ENCODE results near the gene C1orf146.
"Not testable (repeated sequence)": the region's sequence is repeated elsewhere in the genome, so short reads cannot be mapped to it uniquely, and the experiment has no call there.

C1orf146 gene, protein sequence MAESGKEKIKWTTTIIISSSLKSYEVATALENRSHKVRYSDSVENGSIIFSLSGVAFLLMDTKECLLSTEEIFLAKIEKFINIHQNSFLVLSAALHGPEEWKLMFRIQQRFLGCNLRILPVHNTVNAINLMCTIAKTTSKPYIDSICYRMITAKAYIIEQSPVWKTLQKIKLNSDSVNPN

DNA sequence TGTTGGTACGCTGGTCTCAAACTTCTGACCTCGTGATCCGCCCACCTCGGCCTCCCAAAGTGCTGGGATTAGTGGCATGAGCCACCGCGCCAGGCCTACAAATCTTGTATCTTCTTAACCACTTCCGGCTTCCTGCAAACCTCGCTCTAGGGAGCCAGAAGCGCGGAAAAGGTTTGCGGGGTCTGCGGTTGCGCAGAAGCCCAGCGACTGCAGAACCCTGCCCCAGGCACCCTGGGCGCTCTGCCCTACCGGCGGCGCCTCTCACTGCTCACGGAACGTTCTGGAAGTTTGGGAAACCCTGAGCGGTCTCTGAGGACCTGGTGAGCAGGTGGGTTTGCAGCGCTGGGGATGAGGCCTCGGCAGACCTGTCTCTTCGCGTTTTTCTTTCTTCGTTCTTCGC, at the start of gene C1orf146:
C1orf146 (plus strand) TSS at position 195 of the 400 bp plus-strand sequence. CDS start 13,506 bp downstream, outside the sequence.
- no peak for DNase-seq

DNA sequence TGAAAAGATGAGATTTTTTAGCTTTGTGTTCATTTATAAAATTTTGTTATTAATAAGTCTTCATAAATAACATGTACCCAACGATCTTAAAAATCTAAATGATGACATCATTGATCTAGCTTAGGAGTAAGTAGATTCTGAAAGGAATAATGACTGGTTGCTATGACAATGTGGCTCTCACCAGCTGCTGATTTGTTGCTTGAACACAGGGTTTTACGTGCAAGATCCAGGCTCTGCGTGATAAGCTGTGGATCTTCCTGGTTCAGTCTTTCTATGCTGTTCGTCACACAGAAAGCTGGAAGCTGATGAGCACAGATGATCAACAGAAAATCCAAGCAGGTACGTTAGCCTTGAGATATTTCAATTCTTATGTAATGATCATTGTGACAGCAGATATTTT, 49.1 kb upstream of the C1orf146 start:
- DNase-seq, result no peak

DNA sequence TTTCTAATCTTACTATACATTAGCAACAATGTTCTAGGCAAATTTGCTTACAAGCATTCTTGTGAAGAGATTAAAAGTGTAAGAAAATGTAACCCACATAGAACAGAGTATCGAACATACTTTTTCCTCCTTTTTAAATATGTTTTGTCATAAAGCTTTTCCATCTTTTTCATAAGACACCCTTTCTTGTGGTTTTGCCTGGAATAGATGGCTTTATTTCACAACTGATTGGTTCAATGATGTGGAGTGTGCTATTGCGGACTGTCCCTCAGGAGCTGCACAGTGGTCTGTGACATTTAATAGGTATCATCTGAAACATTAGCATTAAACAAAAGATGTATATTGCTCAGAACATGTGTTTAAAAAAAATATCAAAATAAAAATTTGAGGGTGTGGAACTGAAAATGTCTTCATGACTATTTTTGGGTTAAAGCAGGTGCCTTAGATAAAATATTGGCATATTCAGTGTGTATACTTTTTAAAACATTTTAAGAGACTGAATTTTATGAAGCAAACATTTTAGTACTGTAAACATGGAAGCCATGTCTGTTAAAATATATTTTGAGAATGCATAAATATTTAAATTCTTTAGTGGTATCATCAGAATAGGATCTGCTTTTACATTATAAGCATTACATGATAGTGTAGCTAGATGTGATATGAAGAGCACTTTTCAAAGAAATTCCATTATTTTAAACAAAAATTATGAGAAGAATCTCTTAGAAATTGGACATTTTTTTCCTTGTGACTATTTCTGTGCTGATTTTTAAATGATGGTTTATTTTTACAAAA, 48.3 kb upstream of the C1orf146 start:
- no peak for DNase-seq

DNA sequence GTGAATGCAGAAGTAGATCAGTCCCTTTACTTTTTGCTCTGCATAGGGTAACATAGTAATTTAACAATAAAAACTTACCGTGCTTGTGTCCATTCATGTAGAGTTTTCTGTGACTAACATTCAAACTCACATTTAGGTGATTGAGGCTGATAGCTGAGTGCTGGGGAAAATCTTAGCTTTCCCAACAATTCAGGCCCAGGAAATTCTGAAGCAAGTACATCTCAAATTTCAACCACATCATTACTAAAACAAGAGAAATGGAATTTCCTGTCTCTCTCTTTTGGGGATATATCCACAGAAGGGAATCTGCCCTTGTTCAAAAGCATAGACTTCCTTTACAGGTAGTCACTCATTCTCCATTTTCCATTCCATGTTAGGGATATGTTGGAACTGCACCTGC, 33.1 kb upstream of the C1orf146 start:
- no peak for DNase-seq

DNA sequence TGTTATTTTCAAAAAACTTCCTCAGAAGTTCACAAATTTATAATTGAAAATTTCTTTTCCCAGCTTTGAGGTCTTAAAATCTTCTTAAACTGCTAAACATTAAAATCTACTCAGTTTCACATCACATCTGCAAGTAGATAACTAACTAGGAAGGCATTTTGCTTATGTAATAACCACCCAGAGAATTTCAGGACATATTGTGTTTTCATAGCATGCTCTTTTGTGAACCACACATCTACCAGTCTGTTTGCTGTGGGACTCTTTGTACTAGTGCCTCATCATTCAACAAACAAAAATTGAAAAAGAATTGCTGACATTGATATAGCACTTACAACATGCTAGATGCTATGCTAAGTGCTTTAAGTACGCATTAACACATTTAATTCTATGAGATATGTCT, 31.6 kb upstream of the C1orf146 start:
- DNase-seq, result no peak

DNA sequence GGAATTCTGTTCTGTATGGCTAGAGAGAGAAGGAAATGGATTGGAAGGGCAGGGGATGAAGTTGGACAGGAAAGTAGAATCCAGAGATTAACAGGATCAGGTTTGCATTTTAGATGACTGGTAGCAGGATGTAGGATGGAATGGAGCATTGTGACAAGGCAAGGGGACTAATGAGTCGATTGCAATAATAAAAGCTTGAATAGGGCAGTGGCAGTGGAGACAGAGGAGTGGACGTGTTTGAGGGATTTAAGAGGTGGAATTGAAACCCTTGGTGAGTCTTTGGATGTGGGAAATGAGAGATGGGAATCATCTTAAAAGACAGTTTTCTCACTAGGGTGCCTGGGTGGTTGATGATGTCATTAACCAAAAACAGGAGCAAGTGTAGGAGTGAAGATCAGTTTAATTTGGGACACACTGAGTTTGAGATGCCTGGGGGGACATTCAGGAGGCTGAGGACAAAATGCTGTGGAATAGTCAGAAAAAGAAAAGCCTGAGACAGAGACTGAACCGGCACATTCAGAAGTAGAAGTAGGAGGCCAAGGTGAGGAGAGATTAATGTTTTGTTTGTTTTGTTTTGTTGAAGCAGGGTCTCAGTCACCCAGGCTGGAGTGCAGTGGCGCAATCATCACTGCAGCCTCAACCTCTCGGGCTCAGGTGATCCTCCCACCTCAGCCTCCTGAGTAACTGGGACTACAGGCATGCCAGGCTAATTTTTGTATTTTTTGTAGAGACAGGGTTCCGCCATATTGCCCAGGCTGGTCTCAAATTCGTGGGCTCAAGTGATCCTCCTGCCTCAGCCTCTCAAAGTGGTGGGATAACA, 29.1 kb upstream of the C1orf146 start:
- no peak for DNase-seq

DNA sequence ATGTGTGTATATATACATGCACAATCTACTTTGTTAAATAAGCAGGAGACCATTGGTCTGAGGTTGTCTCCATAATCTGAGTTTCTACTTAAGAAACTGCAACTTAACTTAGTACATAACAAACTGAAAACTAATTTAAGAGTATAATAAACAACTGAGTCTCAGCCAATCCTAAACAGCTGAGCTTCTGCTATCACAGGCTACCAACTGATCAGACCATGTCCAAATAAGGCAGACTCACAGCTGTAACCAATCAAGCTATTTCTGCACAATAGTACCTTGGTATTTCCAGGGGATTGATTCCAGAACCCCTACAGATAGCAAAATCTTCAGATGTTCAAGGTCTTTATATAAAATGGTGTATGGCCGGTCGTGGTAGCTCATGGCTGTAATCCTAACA, 26.0 kb upstream of the C1orf146 start:
- DNase-seq, result no peak

DNA sequence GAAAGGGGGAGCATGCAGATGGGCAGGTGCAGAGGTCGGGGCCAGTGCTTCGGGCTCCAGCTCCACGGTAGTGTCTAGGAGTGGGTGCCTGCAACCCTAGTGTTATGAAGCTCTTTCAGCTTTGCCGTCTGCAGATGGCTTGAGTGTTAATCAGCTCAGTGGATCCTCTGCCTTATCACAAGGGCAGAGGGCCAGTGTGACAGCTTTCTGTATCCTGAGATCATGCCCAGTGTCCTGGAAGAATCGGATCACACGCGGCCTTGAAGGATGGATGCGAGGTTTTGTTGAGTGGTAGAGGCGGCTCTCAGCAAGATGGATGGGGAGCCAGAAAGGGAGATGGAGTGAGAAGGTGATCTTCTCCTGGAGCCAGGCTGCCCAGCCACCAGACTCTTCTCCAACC, 25.5 kb upstream of the C1orf146 start:
- no peak for DNase-seq

DNA sequence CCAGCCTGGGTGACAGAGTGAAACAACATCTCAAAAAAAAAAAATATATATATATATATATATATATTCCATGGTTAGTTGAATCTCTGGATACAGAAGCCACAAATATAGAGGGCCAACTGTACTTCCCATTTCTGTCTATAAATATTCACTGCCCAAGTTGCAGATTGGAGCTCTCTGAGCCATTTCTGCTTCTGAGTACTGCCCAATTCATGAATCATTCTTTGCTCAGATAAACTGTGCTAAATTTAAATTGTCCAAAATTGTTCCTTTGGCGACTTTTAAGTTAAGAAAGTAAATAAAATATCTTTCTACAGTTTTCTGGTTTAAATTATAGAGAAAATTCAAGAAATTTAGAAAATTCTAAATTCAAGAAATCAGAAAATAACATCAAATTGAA, 23.2 kb upstream of the C1orf146 start:
- DNase-seq, result no peak

DNA sequence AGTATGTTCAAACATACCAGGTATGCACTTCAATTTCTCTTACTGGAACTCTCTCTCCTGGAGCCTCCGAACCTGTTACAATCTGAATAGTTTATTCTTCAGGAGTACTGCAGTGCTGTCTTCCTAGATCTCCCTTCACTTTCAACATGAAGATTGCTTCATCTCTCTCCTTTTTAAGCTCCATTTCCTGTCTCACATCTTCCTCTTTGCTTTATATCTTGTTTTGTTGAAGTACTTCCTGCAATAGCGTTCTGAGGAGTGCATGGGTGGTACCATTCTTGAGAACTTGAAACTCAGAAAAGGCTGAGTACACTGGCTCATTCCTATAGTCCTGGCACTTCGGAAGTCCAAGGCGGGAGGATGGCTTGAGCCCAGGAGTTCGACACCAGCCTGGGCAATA, 15.7 kb upstream of the C1orf146 start:
- no peak for DNase-seq

DNA sequence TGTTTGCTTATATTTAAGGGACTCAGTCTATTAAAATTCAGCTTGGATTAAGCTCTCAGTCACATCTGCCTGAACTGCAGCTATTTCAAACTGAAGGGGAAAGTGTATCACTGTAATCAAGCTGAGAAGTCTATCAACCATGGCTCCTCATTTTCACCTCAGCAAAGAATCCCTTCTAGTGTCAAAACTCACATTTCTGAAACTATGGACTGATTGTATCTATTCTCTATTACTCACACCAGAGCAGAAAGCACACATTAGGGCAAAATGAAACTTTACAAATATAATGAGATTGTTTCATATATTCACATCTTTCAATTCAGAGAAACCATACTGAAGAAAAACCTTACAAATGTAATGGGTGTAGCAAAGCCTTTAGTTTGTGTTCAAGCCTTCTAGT, 14.6 kb upstream of the C1orf146 start:
- no peak for DNase-seq

DNA sequence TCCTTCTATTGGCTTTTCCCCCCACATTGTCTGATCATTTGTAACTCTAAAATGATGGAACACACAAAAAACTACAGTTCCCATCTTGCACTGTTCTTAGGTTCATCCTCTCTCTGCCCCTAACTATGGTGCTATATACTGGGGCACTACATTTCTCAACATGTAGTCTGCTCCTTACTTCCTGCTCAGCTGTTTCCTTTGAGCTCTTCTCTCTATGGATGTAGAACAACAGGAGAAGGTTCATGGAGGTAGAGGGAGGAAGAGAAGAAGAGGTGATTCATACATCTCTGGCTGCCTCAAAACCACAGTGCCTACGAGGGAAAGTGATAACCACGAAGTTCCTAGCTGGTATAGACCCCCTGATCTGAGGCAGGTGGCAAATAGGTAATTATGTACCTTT, 7.0 kb upstream of the C1orf146 start:
- DNase-seq, result no peak

DNA sequence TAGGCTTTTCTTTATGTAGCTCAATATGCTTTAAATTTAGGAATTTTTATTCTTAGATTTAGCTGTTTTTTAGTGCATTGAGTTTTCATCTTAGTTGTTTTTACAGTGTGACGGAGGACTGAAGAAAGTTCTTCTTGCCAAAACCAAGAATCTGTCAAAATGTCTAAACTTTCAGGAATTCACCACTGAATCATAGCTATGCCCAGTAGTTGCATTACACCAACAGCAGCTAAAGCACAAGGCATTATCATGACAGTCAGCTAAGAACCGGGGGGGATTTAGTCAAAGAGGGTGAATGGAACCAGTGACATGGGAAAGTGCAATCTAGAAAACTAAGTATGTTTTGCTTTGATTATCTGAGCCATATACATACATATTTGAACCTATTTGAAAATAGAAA, 6.5 kb upstream of the C1orf146 start:
- no peak for DNase-seq

DNA sequence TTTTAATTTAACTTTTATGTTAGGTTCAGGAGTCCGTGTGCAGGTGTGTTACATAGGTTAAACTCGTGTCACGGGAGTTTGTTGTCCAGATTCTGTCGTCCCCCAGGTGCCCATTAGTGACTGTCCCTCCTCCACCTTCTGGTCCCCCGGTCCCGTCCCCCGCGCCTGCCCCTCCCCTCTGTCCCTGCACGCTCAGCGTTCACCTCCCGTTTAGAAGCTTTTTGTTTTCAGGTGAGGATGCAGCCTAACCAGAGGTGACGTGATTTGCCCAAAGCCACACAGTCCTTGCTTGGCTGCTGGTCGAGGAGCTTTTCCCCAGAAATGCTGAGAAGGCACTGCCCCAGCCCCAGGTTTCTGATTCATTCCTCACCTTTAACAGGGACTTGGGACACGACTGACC, 844 bp downstream of the C1orf146 start:
- no peak for DNase-seq

DNA sequence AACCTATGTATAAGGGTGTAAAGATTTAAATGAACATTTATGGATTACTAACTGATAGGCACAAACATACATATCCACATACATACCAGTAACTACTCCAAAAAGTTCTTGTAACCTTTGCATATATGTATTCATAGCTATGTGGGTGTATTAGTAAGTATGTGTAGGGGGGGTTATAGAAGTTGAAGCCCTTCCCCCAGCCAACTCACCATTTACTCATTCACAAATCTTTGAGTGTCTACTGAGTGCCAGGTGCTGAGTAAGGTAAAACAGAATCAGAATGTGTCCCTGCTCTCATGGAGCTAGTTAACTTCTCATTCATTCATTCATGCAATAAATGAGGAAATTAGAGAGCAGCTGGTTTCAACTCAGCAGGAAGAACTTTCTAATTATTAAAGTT, 1.3 kb downstream of the C1orf146 start:
- no peak for DNase-seq

DNA sequence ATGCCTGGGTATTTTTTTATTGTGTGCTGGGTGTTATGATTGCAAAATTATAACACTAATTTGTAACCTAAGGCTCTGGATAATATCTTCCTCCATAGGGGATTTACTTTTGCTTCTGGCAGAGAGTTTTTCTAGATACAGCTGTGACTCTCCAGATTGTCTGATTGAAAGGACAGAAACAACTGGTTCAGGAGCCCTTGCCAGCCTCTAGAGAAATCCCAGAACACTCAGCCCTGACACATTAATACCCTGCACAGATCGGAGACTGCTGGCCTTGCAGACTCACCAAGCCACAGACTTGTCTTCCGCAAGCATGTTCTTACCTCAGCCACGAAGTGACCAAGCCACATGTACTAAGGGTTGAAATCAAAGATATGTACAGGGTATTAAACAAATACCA, 10.7 kb downstream of the C1orf146 start:
- DNase-seq, result no peak

DNA sequence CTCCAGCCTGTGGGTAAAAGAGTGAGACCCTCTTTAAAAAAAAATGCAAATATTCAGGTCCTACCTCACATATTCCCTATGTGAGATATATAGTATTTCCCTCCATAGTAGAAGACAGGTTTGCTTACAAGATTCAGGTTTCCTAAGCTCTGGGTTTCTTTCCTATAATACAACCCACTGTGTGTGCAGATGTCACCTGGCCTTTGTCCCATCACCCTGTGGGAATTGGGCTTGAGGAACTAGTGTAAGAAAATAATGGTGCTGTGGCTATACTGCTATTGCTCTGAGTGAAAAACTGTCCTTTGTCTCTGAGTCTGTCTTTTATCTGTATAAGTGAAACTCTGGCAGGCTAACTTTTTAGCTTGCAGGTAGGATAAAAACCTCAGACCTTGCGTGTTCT, 13.0 kb downstream of the C1orf146 start:
- no peak for DNase-seq

DNA sequence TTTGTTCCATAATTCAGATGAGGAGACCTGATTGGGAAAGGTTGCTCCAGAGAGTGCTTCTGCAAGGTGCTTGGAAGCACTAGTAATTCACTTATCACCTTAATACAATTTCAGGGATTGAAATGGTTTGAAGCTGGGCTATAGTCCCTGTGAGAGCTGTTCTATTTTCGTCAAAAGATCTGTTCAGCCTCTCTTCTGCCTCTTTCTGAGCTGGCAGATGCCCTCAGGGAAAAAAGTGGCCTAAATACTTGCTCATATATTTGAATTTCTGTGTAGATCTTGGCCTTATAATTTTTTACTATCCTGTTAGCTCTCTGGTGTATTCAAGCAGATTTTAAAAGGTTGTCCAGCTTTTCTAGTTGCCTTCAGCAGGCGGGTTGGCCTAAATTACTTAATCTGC, 22.3 kb downstream of the C1orf146 start:
- DNase-seq, result no peak

DNA sequence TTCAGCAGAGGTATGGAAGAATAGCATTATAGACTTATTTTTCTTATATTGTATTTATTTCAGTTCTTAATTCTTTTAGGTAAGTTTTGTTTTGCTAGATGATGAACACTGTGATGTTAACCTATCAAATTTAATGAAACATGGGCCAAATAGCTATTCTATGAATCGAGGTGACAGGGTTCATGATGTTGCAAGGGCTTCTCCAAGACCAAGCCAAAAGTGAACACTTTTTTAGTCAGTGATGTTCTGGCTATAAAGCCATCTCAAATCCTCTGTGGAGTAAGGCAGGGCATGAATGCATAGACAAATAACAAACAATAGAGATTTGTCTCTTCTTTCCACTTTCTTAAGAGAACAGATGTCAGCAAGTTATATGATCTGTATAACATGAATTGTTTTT, 26.7 kb downstream of the C1orf146 start:
- no peak for DNase-seq

DNA sequence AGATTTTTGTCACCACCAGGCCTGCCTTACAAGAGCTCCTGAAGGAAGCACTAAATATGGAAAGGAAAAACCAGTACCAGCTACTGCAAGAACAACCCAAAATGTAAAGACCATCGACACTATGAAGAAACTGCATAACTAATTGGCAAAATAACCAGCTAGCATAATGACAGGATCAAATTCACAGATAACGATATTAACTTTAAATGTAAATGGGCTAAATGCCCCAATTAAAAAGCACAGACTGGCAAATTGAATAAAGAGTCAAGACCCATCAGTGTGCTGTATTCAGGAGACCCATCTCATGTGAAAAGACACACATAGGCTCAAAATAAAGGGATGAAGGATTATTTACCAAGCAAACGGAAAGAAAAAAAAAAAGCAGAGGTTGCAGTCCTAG, 37.0 kb downstream of the C1orf146 start:
- DNase-seq, result not testable (repeated sequence)

DNA sequence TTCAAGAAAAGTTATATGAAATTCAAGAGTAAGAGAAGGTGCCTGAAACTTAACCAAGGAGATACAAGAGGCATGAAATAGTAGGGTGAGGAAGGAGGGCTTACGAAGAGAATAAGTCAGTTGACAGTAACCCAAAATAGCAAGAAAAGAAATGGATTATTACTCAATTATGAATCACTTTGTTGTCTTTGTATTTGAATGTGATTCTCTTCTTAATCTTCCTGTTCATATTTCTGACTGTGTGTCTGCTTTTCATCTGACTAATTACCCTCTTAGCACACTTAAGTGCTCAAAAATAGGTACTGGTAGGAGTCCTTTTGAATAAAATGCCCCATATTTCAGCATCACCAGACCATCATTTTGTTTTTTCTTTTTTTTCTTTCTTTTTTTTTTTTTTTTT, 41.6 kb downstream of the C1orf146 start:
- no peak for DNase-seq

DNA sequence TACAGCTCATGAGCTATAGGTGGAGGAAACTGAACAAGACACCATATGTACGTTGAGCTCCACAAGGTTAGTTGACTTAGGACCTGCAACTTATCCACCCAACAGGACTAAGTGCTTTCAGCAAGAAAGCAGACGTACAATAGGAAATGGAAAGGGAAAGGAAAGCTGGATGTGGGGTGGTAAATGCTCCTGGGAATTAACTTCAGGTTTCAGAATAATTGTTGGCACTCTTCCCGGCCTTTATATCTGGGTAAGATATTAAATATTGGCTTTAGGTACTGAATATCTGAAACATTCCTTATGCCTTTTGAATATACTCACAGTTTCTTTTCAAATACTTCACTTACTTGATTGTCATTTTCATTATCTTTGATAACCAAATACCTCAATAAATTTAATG, 44.8 kb downstream of the C1orf146 start:
- no peak for DNase-seq

DNA sequence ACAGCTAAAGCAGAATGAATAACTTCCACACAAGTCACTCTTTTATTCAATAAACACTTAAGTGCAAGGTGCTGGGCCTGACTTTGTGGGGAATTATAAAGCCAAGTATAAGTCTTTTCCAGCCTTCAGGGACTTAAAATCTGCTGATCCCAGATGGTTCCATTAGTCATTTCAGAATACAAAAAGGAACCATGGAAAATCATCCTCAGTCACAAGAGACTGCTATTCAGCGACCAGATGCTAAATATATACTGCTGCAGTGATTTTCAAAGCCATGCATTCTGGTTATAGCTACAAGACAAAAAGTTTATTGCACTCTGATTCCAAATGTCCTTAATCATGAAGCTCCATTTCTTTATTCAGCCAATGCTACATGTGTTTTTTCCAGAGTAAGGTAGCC, 55.3 kb downstream of the C1orf146 start:
- DNase-seq, result no peak

DNA sequence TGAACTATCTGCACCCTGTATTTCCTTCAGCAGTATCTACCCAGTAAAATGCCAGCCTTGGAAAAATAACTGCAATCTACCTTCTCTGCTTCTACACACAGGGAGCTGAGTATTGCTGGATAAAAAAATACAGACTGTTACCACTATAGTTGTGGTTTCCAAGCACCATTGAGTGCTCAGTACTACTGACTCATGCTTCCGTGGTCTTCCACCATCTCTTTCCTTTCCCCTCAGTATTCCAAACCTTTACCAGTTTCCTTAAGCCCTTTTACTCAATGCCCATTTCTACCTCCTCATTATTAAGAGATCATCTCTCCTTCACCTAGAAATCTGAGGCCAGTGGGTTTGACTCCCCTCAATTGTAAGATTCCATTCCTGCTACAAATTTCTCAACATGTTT, 57.2 kb downstream of the C1orf146 start:
- DNase-seq, result no peak

All from cortex of kidney (tissue), 1 donor.